SHP77 treated with DMSO at 0.1 percent for 48 hours (cell line): ENCODE results near the gene RPN2.
"Not testable (repeated sequence)": the region's sequence is repeated elsewhere in the genome, so short reads cannot be mapped to it uniquely, and the experiment has no call there.

Experiments used
- DNase-seq: peaks from one replicate; lab custom pipeline; 2025; lab: John Stamatoyannopoulos, UW

Gene RPN2

DNA sequence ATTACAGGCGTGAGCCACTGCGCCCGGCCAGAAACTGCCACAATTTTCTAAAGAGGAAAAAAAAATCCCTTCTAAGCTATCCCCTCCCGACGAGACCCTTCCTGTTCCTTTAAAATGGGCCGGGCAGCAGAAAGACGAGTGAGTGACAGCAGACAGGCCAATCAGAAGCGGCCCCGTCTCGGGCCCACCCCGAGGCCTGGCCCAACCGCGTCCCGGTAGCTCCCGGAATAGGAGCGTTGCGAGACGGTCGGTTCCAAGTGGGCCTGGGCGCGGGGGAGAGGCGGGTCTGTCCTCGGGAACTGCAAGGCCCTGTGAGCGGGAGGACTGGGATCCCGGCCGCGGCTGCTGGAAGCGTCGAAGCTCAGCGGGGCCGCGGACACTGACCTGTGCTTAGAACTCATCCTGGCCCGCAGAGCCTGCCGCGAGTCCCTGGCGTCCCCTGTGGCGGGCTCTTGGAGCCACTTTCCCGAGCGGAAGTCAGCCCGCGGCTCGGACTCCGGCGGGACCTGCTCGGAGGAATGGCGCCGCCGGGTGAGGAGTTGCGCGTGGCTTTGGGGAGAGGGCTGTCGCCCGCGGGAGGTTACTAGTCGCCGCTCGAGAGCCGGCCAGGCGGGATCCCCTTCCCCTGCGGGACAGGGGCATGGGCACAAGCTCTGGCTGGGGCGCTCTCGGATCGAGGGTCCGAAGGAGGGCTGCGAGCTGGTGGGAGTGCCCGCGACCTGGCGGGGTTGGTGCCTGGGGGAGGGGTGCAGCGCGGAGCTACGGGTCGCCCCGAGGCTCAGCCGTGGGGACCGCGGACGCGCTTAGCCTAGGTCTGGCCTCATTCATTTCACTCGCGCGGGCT is at the start of gene RPN2, which contains the start of gene MROH8:
Gene RPN2 (plus strand): TSS at position 492 of the 844 bp plus-strand sequence. CDS start 27 bp downstream, at position 519.
Gene MROH8 (minus strand): TSS at position 710 of the 844 bp plus-strand sequence.
- DNase-seq: peak; percentile 88

DNA sequence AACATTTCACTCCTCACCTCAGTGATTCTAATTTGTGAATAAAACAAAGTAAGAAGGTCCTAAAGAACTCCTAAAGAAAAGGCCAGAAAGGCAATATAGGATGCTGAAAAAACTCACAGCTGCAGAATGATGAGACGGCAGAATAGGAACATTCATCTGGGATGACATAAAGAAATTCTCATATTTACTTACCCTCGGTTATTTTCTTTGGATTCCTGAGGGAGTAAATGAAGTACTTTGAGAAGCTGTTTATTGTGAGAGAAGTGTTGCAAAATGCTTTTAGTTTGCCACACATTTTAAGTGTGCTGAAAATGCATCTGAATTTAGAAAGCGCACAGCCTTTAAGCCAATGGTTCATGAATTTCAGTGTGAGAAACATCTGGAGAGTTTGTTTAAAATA is 47.6 kb upstream of the RPN2 start:
- no peak for DNase-seq

DNA sequence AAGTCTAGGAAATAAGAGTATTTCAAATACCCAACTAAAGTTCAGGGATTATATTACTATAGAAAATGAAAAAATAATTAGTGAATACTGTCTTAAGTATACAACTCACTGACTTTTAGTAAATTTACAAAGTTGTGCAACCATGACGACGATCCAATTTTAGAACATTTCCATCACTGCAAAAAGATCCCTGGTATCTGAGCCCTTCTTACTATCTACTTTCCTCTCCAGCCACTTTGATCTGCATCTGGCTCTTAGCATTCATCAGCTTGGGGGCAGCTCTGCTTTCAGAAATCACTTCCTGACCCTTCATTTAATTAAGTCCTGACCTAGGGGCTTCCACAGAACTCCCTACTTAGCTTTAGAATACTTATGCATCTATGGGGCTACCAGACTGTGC is 45.2 kb upstream of the RPN2 start:
- no peak for DNase-seq

DNA sequence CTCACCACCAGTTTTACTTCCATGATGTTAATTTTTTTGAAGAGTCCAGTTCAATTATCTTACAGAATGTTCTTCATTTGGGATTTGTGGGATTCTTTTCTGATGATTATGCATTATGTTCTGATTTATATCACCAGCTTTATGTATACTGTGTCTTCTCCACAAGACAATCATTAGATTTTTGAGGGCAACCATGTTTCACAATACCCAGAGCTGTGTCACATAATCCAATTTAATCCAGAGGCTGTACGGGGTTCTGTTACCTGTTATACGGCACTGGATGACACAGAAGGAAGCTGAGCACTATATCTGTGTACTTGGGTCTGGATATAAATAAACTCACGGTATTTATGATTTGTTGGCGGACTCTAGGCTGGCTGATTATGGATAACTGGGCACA is 41.6 kb upstream of the RPN2 start:
- DNase-seq: no peak

DNA sequence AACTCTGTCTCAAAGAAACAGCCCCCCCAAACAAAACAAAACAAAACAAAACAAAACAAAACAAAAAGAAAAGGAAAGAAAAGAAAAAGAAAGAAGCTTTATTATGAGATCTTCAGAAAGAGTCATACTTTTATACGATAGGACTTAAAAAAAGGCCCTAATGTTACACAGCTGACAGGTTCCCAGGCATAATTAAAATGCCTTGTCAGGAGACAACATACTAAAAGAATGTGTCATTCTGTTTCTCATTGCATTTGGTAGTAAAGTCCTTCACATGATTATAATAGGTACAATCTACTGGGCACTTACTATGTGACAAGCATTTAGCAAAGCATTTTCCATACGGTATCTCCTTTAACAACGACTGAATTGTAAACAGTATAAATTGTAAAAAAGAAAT is 36.4 kb upstream of the RPN2 start:
- DNase-seq: no peak

DNA sequence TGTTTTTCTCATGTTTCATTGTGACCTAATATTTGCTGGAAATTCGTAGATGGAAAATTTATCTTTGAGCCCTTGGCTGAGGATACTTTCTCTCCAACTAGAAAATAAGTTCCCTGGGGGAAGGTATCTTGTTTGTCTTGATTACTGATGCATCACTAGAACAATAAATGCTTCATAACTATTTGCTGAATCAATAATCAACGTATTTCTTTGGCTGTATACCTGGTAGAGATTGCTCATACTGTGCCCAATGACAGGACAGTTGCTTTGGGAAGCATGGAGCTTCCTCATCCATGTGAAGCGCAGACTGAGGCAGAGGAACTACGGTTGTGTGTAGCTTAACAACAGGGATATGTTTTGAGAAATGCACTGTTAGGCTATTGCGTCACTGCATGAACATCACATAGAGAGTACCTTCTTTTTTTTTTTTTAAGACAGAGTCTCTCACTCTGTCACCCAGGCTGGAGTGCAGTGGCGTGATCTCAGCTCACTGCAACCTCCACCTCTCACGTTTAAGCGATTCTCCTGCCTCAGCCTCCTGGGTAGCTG is 34.2 kb upstream of the RPN2 start:
- no peak for DNase-seq

DNA sequence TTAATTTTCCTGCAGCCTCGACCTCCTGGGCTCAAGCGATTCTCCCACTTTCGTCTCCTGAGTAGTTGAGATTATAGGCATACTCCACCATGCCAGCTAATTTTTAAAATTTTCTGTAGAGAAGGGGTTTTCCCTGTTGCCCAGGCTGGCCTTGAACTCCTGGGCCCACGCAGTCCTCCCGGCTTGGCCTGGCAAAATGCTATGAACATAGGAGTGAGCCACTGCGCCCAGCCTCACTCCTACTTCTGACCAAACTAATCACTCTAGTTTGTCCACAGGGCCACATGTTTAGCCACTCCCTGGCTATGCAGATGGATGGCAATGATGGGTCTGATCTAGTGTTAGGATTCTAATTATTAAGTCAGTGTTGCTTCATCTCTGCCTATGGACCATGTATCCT is 31.9 kb upstream of the RPN2 start:
- no peak for DNase-seq

DNA sequence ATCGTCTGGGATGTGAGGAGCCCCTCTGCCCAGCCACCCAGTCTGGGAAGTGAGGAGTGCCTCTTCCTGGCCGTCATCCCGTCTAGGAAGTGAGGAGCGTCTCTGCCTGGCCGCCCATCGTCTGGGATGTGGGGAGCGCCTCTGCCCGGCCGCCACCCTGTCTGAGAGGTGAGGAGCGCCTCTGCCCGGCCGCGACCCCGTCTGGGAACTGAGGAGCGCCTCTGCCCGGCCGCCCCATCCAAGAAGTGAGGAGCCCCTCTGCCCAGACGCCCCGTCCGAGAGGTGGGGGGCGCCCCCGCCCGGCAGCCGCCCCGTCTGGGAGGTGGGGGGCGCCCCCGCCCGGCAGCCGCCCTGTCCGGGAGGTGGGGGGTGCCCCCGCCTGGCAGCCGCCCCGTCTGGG is 28.3 kb upstream of the RPN2 start:
- not testable (repeated sequence) for DNase-seq

DNA sequence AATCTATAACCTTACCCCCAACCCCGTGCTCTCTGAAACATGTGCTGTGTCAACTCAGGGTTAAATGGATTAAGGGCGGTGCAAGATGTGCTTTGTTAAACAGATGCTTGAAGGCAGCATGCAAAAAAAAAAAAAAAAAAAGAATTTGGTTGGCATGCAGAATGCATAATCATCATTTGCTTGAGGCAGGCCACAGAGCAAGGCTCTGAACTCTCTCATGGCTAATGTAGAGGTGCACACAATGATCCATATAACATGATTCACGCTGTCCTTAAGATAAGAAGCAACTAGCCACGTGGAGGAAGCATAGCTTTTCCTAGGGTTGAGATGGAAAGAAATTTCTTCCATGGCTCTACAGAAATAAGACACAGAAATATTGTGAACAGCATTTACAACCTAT is 27.6 kb upstream of the RPN2 start:
- no peak for DNase-seq

DNA sequence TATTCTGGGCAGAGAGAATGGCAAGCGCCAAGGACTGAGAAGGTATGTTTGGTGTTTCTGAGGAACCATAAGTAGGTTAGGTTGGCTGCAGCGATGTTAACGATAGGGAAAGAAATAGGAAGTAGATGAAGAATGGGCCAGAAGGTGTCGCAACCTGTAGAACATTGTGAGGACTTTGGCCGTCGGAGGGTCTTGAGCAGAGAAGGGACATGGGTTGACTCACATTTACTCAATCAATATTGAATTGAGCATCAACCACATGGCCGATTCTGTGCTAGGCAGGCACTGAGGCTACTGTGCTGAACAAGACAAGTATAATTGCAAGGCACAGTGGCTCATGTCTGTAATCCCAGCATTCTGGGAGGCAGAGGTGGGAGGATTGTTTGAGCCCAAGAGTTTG is 26.8 kb upstream of the RPN2 start:
- no peak for DNase-seq

DNA sequence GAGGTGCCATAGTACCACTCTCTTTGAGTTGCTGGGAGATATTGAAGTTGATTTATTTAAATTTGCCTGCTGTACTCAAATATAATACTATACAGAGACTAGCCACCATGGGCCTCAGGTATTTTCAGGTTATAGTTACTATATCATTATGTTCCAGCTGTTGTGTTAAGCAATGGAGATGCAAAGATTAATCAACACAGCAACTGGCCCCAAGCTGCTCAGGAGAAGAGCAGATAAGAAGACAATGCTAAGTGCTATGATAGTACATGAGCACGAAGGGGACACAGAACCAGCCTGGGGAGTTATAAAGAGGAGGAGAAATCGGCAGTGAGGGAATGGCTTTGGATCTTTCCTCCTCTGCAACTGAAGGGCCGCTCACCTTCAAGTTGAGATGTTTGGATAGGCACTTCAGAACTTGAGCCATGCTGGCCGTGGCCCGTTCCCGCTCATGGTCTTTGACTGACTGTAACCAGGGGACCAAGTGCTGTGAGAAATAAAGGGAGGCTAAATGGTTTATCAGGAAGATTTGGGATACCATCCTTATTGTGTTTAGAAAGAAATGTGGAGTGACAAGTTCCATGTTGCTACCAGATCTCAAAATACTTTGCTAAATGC is 24.3 kb upstream of the RPN2 start:
- no peak for DNase-seq

DNA sequence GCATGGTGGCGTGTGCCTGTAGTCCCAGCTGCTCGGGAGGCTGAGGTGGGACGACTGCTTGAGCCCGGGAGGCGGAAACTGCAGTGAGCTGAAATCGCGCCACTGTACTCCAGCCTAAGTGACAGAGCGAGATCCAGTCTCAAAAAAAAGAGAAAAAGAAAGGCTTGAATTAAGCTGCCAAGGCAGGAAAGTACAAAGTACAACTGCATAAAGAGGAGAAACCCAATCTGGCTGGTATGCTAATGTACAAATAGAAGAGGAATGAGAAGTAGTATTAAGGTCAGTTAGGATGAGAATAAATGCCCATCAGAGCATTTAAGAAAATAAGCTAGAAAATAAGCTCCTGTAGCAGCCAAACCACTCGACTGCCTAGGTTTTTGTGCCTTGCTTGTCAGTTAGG is 23.1 kb upstream of the RPN2 start:
- no peak for DNase-seq

DNA sequence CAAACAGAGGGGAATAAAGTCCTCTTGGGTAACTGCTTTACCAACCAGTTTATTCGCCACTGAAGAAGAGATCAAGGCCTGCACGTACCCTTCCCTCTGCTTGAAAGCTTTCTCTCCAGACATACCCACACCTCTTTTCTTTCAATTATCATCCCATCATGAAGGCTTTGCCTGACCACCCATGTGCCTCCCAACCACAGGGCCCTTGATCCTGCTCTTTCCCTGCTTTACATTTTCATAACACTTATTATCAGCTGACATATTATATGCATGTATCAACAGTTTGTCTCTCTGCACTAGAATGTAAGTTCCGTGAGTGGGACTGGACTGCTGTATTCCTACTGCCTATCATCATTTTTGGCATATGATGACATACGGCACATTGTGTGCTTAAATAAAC is 20.9 kb upstream of the RPN2 start:
- DNase-seq: no peak

DNA sequence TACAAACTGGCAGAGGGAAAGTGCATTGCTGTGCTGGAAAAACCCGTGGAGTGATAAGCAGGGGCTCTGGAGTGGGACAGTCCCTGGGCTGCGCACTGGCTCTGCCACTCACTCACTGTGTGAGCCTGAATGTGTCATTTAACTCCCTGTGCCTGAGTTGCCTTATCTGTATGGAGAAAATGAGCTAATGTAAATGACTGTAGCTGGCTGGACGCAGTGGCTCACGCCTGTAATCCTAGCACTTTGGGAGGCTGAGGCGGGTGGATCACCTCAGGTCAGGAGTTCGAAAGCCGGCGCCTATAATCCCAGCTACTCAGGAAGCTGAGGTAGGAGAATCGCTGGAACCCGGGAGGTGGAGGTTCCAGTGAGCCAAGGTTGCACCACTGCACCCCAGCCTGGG is 18.4 kb upstream of the RPN2 start:
- no peak for DNase-seq

DNA sequence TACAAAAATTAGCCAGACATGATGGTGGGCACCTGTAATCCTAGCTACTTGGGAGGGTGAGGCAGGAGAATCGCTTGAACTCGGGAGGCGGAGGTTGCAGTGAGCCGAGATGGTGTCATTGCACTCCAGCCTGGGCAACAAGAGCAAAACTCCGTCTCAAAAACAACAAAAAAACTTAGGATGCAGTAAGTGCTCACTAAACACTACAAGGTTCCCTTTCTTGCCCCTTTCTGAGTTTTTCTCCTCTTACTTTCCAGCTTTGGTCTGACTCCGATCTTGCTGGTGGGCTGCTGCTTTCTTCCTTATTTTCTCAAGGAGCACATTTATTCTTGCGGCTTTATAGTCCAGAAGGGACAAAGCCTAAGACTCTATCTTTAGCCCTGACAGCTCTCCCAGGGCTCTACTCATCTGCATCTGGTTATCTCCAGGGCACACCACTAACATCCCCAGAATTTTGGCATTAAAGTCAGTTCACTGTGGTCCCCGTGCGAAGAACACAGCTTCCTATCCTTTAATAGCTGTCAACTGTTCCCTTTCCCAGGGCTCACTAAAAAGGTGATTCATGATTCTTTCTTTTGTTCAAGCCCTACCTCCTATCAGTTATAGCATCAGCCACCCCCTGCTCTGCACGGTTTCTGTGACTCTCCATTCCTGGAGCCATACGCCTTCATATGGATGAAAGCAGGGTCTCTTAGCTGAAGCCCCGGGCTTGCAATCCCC is 17.1 kb upstream of the RPN2 start:
- DNase-seq: no peak

DNA sequence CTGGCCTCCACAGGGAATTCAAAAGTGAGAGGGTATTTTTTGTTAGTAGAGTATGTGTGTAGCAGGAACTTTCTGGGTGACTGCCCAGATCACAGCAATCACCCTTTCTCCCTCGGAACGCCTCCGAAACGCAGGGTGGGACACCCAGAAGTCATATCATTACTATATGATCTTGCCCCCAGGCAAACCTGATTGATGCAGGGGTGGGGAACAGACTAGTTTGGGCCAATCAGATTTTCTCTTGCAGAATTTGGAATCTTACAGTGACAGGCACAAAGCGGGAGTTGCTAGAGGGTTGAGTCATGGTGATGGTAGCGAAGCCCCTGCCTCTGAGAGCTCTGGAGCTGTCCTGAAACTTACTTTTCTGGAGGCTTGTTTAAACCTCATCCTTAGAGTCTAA is 16.5 kb upstream of the RPN2 start:
- DNase-seq: no peak

DNA sequence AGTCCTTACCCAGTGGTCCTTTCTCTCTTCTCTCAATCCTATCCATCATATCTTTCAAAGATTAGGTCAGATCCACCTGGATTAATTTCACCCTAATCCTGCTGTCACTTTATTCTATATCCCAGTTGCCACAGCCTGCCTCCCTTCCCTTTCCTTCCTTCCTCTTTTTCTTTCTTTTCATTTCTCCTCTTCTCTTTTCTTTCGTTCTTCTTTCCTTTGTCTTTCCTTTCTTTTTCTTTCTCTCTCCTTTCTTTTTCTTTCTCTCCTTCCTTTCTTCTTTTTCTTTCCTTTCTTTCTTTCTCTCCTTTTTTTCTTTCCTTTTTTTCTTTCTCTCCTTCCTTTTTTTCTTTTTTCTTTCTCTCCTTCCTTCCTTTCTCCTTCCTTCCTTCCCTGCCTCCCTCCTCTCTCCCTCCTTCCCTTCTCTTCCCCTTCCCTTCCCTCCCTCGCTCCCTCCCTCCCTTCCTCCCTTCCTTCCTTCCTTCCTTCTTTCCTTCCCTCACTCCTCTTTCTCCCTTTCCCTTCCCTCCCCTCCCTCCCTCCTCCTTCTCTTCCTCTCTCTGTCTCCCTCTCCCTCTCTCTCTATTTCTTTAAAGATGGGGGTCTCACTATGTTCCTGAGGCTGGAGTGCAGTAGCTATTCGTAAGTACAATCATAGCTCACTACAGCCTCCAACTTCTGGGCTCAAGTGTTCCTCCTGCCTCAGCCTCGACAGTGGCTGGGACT is 15.1 kb upstream of the RPN2 start:
- DNase-seq: no peak

DNA sequence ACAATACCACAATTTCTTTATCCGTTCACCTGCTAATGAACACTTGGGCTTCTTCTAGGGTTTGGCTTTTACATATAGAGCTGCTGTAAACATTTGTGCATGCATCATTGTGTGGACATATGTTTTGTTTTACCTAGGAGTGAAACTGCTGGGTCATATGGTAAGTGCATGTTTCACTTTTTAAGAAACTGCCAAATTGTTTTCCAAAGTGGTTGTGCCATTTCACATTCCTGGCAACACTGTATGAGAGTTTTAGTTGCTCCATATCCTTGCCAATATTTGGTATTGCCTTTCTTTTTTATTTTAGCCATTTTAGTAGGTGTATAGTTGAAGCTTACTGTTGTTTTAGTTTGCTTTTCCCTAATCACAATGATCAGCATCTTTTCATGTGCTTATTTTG is 14.1 kb upstream of the RPN2 start:
- no peak for DNase-seq

DNA sequence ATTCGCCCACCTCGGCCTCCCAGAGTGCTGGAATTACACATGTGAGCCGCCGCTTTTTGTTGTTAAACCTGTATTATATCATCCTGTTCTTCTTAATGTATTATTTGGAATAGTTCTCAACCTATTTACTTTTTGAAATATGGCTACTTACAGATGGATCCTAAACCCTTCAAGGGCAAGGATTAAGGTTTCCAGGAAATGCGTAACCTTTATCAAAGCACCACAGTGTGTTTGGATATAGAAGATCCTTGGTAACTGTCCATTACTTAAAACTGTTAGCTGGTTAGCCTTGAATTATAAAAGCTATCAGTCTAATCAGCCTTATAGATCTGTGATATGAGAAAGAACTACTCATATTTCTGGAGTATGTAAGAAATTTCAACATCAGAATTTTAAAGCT is 12.3 kb upstream of the RPN2 start:
- no peak for DNase-seq

DNA sequence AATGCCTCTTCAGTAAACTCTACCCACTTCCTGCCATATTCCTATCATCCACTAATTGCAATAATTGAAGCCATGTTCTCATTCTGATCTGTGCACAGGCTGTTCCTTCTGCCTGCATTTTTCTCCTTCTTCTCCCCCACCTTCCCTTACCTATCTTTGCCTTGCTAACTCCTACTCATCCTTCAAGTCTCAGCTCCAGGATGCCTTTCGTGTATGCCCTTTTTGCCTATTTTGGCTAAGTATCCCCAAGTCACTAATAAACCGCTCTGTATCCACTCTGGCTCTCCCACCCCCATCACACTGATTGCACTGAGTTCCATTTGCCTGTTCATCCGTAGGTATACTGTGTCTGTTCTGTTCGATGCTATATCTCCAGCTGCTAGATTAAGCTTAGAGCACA is 6.3 kb upstream of the RPN2 start:
- DNase-seq: no peak

DNA sequence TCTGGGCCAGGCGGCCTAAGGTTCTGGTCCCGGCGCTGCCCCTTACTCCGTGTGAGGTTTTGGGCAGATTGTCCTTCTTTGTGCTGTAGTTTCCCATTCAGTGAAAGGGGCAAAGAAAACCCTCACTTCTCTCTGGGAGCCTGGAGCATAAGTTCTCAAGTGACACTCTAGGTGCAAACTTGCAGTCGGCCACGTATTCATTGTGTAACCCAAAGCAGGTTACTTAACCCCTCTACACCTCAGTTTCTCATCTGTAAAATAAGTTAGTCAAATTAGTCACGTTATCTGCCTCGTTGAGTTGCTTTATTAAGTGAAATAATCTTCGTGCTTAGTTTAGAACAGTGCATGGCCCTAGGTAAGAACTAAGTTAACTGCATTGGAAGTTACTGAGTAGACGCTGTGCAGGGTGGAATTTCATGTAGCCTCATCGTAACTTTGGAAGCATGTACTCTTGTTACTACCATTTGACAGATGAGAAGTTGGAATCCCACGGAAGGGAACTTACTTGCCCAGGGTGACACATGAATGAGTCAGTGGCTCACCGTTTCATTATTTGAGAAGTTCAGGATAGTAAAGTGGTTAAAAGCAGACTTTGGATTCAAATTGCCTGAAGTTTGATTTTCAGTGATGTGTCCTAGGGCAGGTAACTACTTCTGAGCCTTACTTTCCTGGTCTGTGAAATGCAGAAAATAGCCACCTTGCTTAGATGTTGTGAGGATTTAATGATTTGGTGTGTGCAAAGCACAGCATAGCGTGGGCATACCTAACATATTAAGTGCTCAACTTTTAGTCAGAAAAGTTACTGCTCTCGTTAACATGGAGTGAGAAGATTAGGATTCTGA is 774 bp downstream of the RPN2 start:
- DNase-seq: no peak
